ENCODE measurements around the gene TCEANC.
"Not testable (repeated sequence)": the region's sequence is repeated elsewhere in the genome, so short reads cannot be mapped to it uniquely, and the experiment has no call there.

TCEANC gene

GRCh38 chrX:13620207-13620606, 32.7 kb upstream of the TCEANC start:
- no peak for TF ChIP-seq CTCF (IDR thresholded peaks at IDR 0.05)
- Histone ChIP-seq H3K27ac (no peak overlapping the region), H3K36me3 (no peaks in the 10 kb centered on the region), H3K4me3 (ENCODE audit: low read depth in 1 of 2, low read length in 1 of 2) (no peak overlapping the region), H3K4me1 (ENCODE audit: control insufficient read depth in 1 of 2, insufficient read depth in 1 of 2, low read depth in 1 of 2, low read length in 1 of 2) (no peaks in the 10 kb centered on the region), H3K9me3 (no peaks in the 10 kb centered on the region), H3K27me3 (no peaks in the 10 kb centered on the region)

- no peak for TF ChIP-seq CTCF (IDR thresholded peaks at IDR 0.05)
- no peaks in the 10 kb centered on the region for H3K27me3 ChIP-seq
Measured at GRCh38 chrX:13622401-13622964, 30.5 kb upstream of the TCEANC start.

GRCh38 chrX:13627306-13627705, 25.6 kb upstream of the TCEANC start:
- Histone ChIP-seq H3K4me3 (ENCODE audit: low read depth in 1 of 2, low read length in 1 of 2) (no peak overlapping the region), H3K27ac (no peak overlapping the region)

More at GRCh38 chrX:13622401-13622964, 30.5 kb upstream of the TCEANC start:
- Histone ChIP-seq H3K27ac (no peak overlapping the region), H3K36me3 (no peaks in the 10 kb centered on the region), H3K4me1 (ENCODE audit: control insufficient read depth in 1 of 2, insufficient read depth in 1 of 2, low read depth in 1 of 2, low read length in 1 of 2) (no peaks in the 10 kb centered on the region), H3K9me3 (no peaks in the 10 kb centered on the region), H3K4me3 (ENCODE audit: low read depth in 1 of 2, low read length in 1 of 2) (no peak overlapping the region)

GRCh38 chrX:13637224-13637623, 15.7 kb upstream of the TCEANC start:
- H3K4me1 ChIP-seq (ENCODE audit: control insufficient read depth in 1 of 2, insufficient read depth in 1 of 2, low read depth in 1 of 2, low read length in 1 of 2); H3K4me3 ChIP-seq (ENCODE audit: low read depth in 1 of 2, low read length in 1 of 2); H3K36me3 ChIP-seq; H3K27ac ChIP-seq; H3K27me3 ChIP-seq; H3K9me3 ChIP-seq: not testable (repeated sequence)

More at GRCh38 chrX:13627306-13627705, 25.6 kb upstream of the TCEANC start:
- Histone ChIP-seq H3K27me3 (no peaks in the 10 kb centered on the region), H3K4me1 (ENCODE audit: control insufficient read depth in 1 of 2, insufficient read depth in 1 of 2, low read depth in 1 of 2, low read length in 1 of 2) (no peaks in the 10 kb centered on the region), H3K36me3 (no peaks in the 10 kb centered on the region), H3K9me3 (no peaks in the 10 kb centered on the region)
- TF ChIP-seq CTCF (IDR thresholded peaks at IDR 0.05): no peak

- no peaks in the 10 kb centered on the region for H3K27me3 ChIP-seq
- no peak overlapping the region for H3K27ac ChIP-seq
- no peaks in the 10 kb centered on the region for H3K4me1 ChIP-seq (ENCODE audit: control insufficient read depth in 1 of 2, insufficient read depth in 1 of 2, low read depth in 1 of 2, low read length in 1 of 2)
- no peak for TF ChIP-seq CTCF (IDR thresholded peaks at IDR 0.05)
- no peak overlapping the region for H3K4me3 ChIP-seq (ENCODE audit: low read depth in 1 of 2, low read length in 1 of 2)
- no peaks in the 10 kb centered on the region for H3K36me3 ChIP-seq
- no peaks in the 10 kb centered on the region for H3K9me3 ChIP-seq
Measured at GRCh38 chrX:13638021-13638420, 14.9 kb upstream of the TCEANC start.

GRCh38 chrX:13638826-13639225, 14.1 kb upstream of the TCEANC start:
- H3K27me3 ChIP-seq: no peaks in the 10 kb centered on the region
- no peak for TF ChIP-seq CTCF (IDR thresholded peaks at IDR 0.05)
- H3K36me3 ChIP-seq: no peaks in the 10 kb centered on the region
- H3K9me3 ChIP-seq: no peaks in the 10 kb centered on the region
- no peak overlapping the region for H3K27ac ChIP-seq
- H3K4me3 ChIP-seq (ENCODE audit: low read depth in 1 of 2, low read length in 1 of 2): no peak overlapping the region
- H3K4me1 ChIP-seq (ENCODE audit: control insufficient read depth in 1 of 2, insufficient read depth in 1 of 2, low read depth in 1 of 2, low read length in 1 of 2): no peaks in the 10 kb centered on the region

GRCh38 chrX:13641684-13642083, 11.3 kb upstream of the TCEANC start:
- not testable (repeated sequence) for H3K4me1 ChIP-seq (ENCODE audit: control insufficient read depth in 1 of 2, insufficient read depth in 1 of 2, low read depth in 1 of 2, low read length in 1 of 2); H3K4me3 ChIP-seq (ENCODE audit: low read depth in 1 of 2, low read length in 1 of 2); H3K9me3 ChIP-seq; H3K36me3 ChIP-seq; H3K27me3 ChIP-seq; H3K27ac ChIP-seq

All from neutrophil (primary cell).